Measurements from ENCODE around the gene ANKRD34A. TPM values are rescaled to one million over a fixed set of nuclear protein-coding genes. Genes with fewer than 3 reads are reported as not detected.
A peak's percentile ranks its signal among the peaks of the same experiment; 100 is the strongest.

Gene ANKRD34A
- total and polyA plus RNA-seq, 2 of the 13 experiments (the other 11 are each of a cell fraction or from before 2014, with no cell fraction given), result 0.05 to 0.07 TPM

GRCh38 chr1:145996433-145997015, 32.1 kb upstream of the ANKRD34A start, which contains the start of gene TXNIP (continued):
- TF ChIP-seq THAP7 (CRISPR knock-in tag; IDR thresholded peaks at IDR 0.05), result no peak; the same call in 1 of the 2 replicates
- TF ChIP-seq ZFAT (CRISPR knock-in tag; conservative IDR thresholded peaks at IDR 0.05), result no peak
- no peak; the same call in 1 of the 2 replicates for TF ChIP-seq KLF15 (CRISPR knock-in tag; IDR thresholded peaks at IDR 0.05; ENCODE audit: borderline replicate concordance)
- peak; percentile 80; the same call in 1 of the 2 replicates for TF ChIP-seq MED13 (CRISPR knock-in tag; IDR thresholded peaks at IDR 0.05)
- no peak for TF ChIP-seq ZFYVE20 (CRISPR knock-in tag; IDR thresholded peaks at IDR 0.05; ENCODE audit: borderline replicate concordance, low read depth)
- TF ChIP-seq SATB2 (CRISPR knock-in tag; IDR thresholded peaks at IDR 0.05), result no peak; the same call in 1 of the 2 replicates
- no peak; the same call in 1 of the 2 replicates for TF ChIP-seq E2F1 (CRISPR knock-in tag; IDR thresholded peaks at IDR 0.05)
- peak; percentile 100 for TF ChIP-seq MLXIP (CRISPR knock-in tag; IDR thresholded peaks at IDR 0.05; ENCODE audit: borderline replicate concordance)
- TF ChIP-seq MAFF (IDR thresholded peaks at IDR 0.05; ENCODE audit: low read depth, low read length), result 0 out of 2 replicates have a peak, but pooled peaks have one; percentile 17
- no peak for TF ChIP-seq HCFC1 (IDR thresholded peaks at IDR 0.05; ENCODE audit: low read depth, low read length)
- peak; percentile 69; the same call in 1 of the 2 replicates for TF ChIP-seq ZNF276 (CRISPR knock-in tag; IDR thresholded peaks at IDR 0.05; ENCODE audit: low read depth)
- TF ChIP-seq NCOA5 (CRISPR knock-in tag; IDR thresholded peaks at IDR 0.05), result no peak
- TF ChIP-seq ZNF773 (CRISPR knock-in tag; IDR thresholded peaks at IDR 0.05; ENCODE audit: borderline replicate concordance), result no peak
- peak; percentile 92 for TF ChIP-seq FOXJ3 (CRISPR knock-in tag; IDR thresholded peaks at IDR 0.05; ENCODE audit: borderline replicate concordance)
- peak; percentile 64 for TF ChIP-seq FOXA1 (IDR thresholded peaks at IDR 0.05)
- TF ChIP-seq FOXA1 (CRISPR knock-in tag; IDR thresholded peaks at IDR 0.05), result peak; percentile 97
- TF ChIP-seq ZNF230 (CRISPR knock-in tag; IDR thresholded peaks at IDR 0.05), result peak; percentile 58
- TF ChIP-seq ZNF101 (CRISPR knock-in tag; IDR thresholded peaks at IDR 0.05; ENCODE audit: borderline replicate concordance, low read depth), result 0 out of 2 replicates have a peak, but pooled peaks have one; percentile 22
- peak; percentile 92 for TF ChIP-seq SALL2 (CRISPR knock-in tag; IDR thresholded peaks at IDR 0.05)
- peak; percentile 89; the same call in 1 of the 2 replicates for TF ChIP-seq ZBTB20 (CRISPR knock-in tag; IDR thresholded peaks at IDR 0.05; ENCODE audit: borderline replicate concordance, low read depth)
- TF ChIP-seq XBP1 (CRISPR knock-in tag; IDR thresholded peaks at IDR 0.05), result 0 out of 2 replicates have a peak, but pooled peaks have one; percentile 42
- TF ChIP-seq ZNF143 (CRISPR knock-in tag; IDR thresholded peaks at IDR 0.05), result no peak
- TF ChIP-seq ZNF136 (CRISPR knock-in tag; IDR thresholded peaks at IDR 0.05; ENCODE audit: low read depth), result no peak; the same call in 1 of the 2 replicates
- 0 out of 2 replicates have a peak, but pooled peaks have one; percentile 29 for TF ChIP-seq ESRRA (CRISPR knock-in tag; IDR thresholded peaks at IDR 0.05; ENCODE audit: low read depth)
- peak; percentile 26; the same call in 1 of the 2 replicates for TF ChIP-seq ZNF44 (CRISPR knock-in tag; IDR thresholded peaks at IDR 0.05)
